ENCODE measurements around the gene SLC5A3.

SLC5A3 gene

DNA sequence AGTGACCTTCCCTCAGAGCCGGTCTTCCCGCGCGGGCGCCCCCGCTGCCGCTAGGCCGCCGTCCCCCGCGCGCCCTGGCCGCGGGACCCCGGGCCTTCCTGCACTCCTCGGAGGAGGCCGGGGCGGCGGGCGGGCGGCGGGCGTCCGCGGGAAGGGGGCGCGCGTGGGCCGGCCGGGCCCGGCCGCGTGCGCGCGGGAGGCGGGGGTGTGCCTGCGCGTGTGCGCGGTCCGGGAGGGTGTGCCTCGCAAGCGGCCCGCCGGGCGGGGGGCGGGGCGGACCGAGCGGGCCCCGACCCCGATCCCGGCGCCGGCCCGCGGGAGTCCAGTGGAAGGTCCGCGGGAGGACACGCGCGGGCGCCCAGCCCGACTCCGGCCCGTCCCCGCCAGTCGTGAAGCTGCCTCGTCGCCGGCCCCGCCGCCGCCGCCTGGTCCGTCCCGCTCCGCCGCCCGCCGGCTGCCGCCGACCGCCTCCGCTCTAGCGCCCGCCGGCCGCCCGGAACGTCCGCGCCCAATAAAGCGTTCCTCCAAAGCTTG, 438 bp downstream of the SLC5A3 start:
- Histone ChIP-seq H3K4me3 (replicated peaks; ENCODE audit: low read depth, low read length) (peak overlapping the region; percentile 88), H3K27me3 (replicated peaks; ENCODE audit: control insufficient read depth, insufficient read depth, low read length) (no peaks in the 10 kb centered on the region), H3K36me3 (ENCODE audit: control insufficient read depth, insufficient read depth, low read length) (peaks cover 2% of the 10 kb centered on the region)
- DNase-seq (ENCODE audit: extremely low read depth, insufficient read length) = peak; percentile 65
- TF ChIP-seq, protein P1, sequence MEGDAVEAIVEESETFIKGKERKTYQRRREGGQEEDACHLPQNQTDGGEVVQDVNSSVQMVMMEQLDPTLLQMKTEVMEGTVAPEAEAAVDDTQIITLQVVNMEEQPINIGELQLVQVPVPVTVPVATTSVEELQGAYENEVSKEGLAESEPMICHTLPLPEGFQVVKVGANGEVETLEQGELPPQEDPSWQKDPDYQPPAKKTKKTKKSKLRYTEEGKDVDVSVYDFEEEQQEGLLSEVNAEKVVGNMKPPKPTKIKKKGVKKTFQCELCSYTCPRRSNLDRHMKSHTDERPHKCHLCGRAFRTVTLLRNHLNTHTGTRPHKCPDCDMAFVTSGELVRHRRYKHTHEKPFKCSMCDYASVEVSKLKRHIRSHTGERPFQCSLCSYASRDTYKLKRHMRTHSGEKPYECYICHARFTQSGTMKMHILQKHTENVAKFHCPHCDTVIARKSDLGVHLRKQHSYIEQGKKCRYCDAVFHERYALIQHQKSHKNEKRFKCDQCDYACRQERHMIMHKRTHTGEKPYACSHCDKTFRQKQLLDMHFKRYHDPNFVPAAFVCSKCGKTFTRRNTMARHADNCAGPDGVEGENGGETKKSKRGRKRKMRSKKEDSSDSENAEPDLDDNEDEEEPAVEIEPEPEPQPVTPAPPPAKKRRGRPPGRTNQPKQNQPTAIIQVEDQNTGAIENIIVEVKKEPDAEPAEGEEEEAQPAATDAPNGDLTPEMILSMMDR (IDR thresholded peaks at IDR 0.05; ENCODE audit: insufficient read depth, low read length, poor library complexity, severe bottlenecking) = no peak

DNA sequence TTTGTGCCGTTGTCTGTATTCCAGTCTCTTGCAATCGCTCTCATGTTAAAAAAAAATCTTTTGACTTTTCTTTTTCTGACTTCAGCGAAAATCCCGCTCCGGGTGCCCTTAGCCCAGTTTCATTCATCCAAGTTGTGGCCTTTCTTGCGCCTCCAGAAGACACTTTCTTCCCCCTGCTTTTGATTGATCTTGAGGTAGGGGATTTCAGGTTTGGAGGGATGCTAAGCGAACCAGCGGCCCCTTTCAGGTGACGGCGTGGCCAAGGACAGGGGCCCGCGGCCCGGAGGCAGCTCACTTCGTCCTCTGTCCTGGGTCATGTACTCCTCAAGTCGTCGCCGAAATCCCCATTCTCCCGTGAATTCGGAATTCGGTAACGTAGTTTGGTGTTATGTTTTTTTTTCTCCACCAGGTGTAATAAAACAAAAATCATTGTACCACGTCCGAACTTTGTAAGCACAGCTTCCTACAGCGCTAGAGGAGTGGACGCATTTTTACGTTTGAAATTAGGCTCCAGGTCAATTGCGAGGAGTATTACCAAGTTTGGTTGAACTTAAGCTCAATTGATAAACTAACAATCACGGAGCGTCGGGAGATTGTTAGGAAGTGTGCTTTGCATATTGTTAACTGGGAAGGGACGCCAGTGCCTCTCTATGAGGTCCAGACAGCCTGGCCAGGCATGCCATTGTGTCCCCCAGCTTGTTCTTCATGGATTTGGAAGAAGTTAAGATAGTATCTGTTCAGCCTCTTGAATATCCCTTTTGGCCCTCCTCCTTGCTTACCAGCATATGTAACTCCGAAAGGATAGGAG, 1.1 kb downstream of the SLC5A3 start:
- DNase-seq (ENCODE audit: extremely low read depth, insufficient read length) = peak; percentile 34
- peaks cover 2% of the 10 kb centered on the region for H3K36me3 ChIP-seq (ENCODE audit: control insufficient read depth, insufficient read depth, low read length)
- TF ChIP-seq, protein P1 (IDR thresholded peaks at IDR 0.05; ENCODE audit: insufficient read depth, low read length, poor library complexity, severe bottlenecking) = no peak
- peak overlapping the region; percentile 88 for H3K4me3 ChIP-seq (replicated peaks; ENCODE audit: low read depth, low read length)
- no peaks in the 10 kb centered on the region for H3K27me3 ChIP-seq (replicated peaks; ENCODE audit: control insufficient read depth, insufficient read depth, low read length)

DNA sequence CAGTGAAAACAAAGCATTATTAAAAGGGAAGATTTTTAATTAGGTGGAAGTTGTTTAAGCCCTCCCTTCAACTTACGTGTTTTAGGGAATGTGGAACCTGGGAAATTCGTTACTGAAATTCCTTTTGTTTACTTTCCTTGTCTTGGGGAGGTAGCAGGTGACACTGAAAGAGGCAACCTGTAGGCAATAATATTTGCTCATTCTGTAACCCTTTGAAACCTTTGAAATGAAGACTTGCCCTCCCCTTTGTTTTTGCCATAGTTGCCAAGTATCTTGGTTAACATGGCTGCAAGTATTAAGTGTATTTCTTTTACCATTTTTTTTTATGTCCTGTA, 1.7 kb downstream of the SLC5A3 start:
- H3K4me3 ChIP-seq (replicated peaks; ENCODE audit: low read depth, low read length) = peak overlapping the region; percentile 88
- no peak for DNase-seq (ENCODE audit: extremely low read depth, insufficient read length)
- H3K36me3 ChIP-seq (ENCODE audit: control insufficient read depth, insufficient read depth, low read length) = peaks cover 4% of the 10 kb centered on the region
- no peaks in the 10 kb centered on the region for H3K27me3 ChIP-seq (replicated peaks; ENCODE audit: control insufficient read depth, insufficient read depth, low read length)
- TF ChIP-seq, protein P1 (IDR thresholded peaks at IDR 0.05; ENCODE audit: insufficient read depth, low read length, poor library complexity, severe bottlenecking) = no peak

DNA sequence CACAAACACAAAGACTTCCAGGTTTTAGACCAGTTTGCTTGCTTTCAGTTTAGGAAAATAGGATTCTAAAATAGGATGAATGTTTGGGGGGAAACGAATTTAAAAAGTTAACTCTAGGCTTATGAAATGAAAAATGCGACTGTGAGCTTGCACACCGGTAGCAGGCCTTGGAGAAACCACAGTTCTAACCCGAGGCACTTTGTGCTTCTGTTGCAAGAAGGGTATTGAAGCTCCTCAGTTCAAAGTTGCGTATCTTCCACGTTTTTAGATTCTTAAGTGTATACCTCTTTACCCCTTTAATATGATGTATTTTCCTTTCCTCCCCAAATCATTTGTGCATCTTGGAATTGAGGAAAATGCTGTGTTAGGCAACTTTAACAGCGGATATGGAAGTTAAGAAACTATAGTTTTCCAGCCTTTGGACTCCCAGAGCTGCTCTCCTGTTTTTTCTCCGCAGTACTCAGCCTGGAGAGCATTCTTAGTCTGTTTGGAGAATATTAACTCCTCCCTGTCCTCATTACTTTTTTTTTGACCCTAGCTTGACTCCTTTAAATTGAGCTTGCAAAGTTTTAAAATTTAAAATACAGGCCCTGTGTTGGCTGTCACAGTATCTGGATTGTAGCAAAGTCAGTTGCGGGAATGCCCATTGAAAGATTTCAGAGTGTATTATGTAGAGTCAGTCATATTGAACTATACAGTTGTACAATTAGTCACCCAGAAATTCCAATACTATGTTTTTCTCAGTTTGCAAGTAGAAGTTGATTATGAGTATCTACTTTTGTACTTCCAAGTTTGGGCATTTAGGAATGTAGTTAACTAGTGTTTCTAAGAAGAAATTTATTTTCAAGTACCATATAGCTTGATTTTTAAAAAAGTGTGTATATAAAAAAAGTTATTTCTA, 2.6 kb downstream of the SLC5A3 start:
- no peak for DNase-seq (ENCODE audit: extremely low read depth, insufficient read length)
- peaks cover 4% of the 10 kb centered on the region for H3K36me3 ChIP-seq (ENCODE audit: control insufficient read depth, insufficient read depth, low read length)
- TF ChIP-seq, protein P1 (IDR thresholded peaks at IDR 0.05; ENCODE audit: insufficient read depth, low read length, poor library complexity, severe bottlenecking) = no peak
- H3K4me3 ChIP-seq (replicated peaks; ENCODE audit: low read depth, low read length) = peak overlapping the region; percentile 88
- no peaks in the 10 kb centered on the region for H3K27me3 ChIP-seq (replicated peaks; ENCODE audit: control insufficient read depth, insufficient read depth, low read length)

DNA sequence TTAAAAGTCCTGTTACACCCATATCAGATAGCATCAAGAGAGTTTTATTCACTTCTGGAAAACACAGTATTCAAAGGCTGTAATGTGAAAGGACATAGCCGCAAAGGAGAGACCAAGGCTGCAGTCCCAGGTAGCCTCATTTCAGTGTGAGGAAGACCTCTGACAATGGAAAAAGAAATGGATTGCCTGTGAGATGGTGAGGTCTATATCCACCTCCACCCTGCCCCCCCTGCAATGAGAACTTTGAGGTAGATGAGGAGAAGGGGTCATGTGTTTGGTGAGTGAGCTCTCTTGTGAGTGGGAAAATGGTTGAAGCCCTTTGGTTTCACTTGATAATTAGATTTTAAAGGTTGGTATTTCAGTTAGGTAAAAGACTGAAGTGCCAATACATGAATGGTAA, 3.5 kb downstream of the SLC5A3 start:
- TF ChIP-seq, protein P1 (IDR thresholded peaks at IDR 0.05; ENCODE audit: insufficient read depth, low read length, poor library complexity, severe bottlenecking) = no peak
- Histone ChIP-seq H3K36me3 (ENCODE audit: control insufficient read depth, insufficient read depth, low read length) (peaks cover 4% of the 10 kb centered on the region), H3K4me3 (replicated peaks; ENCODE audit: low read depth, low read length) (no peak overlapping the region), H3K27me3 (replicated peaks; ENCODE audit: control insufficient read depth, insufficient read depth, low read length) (no peaks in the 10 kb centered on the region)
- DNase-seq (ENCODE audit: extremely low read depth, insufficient read length) = no peak
